HuH-7 (cell line): ENCODE data around the gene FBXO31.
"Not testable (repeated sequence)": the region's sequence is repeated elsewhere in the genome, so short reads cannot be mapped to it uniquely, and the experiment has no call there.

Experiments used
- DNase-seq: peaks from one replicate; pipeline ENCODE4 v3.0.0; 2011; ENCODE audit warnings: low spot score

The FBXO31 gene

DNA sequence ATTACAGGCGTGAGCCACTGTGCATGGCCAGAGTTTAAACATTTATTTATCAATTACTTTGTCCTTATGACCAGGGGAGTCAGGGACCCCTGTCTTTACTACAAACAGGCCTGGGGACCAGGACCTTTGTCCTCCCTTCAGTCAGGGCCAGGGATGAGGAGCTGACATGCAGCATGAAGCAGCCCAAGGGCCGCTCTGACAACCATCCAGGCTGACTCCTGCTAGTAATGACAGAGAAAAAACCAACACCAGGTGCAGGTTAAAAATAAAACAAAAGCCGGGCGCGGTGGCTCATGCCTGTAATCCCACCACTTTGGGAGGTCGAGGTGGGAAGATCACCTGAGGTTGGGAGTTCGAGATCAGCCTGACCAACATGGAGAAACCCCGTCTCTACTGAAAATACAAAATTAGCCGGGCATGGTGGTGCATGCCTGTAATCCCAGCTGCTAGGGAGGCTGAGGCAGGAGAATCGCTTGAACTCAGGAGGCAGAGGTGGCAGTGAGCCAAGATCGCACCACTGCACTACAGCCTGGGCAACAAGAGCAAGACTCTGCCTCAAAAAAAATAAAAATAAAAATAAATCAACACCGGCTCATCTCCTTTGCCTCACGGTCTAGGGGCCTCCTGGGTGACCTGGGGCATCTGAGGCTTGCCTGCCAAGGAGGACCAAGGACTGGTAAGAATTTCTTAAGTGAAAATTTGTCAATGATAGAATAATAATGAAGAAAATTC lies 20.6 kb downstream of the FBXO31 start:
- not testable (repeated sequence) for DNase-seq

DNA sequence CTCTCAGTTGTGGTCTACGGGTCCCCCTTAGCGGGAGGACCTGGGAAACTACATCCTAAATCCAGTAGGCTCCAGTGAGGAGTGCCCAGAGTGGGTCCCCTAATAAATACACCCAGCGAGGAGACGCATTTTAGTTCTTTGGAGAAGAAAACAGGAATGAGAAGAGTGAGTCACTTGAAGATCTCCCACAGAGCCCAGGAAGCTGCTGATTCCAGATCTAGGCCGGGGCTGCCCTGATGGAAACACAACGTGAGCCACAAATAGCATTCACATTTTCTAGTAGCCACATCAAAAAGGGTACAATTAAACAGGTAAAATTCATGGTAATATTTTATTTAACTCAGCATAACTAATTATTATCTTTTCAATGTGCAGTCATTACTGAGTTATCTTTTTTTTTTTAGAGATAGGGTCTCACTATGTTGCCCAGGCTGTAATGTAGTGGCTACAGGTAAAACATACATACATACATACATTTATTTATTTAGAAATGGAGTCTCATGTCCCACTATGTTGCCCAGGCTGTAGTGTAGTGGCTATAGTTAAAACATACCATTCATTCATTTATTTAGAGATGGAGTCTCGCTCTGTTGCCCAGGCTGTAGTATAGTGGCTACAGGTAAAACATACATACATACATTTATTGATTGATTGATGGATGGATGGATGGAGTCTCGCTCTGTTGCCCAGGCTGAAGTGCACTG lies 21.5 kb downstream of the FBXO31 start:
- no peak for DNase-seq

DNA sequence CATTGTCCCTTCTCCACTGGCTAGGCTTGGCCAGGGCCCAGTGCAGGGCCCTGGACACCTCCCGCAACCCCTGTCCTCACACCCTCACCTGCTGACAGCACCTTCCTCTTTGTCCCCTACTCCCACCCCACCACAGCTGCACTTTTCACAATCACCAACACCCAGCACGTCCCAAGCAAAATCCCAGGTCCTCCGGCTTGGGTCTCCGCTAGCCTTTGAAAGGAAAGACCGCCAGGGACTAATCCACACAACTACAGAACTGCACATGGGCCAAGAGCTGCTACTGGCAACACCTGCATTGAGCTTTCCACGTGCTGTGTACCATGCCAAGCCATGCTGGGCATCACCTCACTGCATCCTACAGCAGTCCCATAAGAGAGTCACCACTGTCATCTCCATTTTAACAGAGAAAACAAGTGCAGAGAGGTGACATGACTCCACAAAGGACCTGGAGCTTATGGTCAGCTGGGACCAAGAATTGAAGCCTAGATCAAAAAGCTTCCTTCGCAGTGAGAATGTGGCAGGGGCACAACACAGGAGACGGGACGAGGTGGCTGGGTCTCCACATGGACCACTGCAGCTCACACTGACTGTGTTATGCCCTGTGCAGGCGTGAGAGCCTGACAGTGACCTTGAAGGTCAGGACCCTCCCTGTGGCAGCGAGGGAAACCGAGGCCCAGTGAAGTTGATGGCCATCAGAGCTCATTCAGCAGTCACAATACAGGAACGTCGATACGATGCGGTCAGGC lies 22.5 kb downstream of the FBXO31 start:
- no peak for DNase-seq

DNA sequence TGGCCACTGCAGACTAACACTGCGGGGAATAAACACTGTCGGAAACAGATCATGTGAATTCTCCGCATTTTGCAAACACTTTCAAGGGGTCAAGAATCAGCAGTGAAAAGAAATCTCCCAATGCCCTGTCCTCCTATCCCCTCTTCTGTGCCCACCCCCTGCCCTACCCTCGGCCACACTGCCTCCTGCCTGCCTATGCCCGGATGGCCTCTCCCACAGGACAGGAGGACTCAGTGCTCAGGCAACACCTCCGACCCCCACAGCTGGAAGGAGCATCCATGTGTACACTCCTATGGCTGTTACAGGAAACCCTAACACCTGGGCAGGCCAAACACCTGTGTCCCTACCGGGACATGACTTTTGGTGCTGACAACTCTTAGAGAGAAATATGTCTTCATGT lies 24.5 kb downstream of the FBXO31 start:
- no peak for DNase-seq

DNA sequence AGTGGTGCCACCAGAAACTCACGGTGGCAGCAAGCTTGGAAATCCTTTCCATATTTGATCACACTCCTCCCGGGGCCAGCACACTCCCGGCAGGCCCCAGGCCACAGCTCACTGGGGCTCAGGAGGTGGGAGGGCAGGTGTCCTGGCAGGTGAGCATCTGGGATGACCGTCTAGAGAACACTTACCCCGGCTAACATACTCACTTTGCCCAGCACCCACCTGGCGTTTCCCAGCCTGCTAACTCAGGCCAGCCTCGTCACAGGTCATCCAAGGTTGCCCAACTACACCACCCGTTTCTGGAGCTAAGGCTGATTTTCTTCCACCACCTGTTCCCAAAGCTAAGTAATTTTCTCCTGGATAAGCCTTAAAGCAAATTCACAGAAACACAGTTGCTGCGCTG lies 24.9 kb downstream of the FBXO31 start:
- no peak for DNase-seq

DNA sequence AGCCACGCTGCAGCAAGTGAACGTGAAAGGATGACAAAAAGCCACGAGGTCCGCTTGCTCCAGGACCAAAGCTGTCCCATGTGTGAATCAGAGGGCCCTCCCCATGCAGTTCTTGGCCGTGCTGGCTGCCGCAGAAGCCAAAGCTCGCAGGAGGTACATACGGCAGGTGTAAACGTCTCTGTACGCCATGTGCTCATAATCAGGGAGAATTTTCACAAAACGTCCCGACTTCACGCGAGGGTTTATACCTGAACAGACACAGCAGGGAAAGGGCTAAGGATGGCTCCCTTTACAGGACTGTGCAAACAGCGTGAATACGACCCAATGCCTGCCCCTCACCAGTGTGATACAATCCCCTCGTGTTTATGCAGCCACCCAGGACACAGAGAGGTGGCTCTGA lies 25.3 kb downstream of the FBXO31 start:
- DNase-seq = no peak

DNA sequence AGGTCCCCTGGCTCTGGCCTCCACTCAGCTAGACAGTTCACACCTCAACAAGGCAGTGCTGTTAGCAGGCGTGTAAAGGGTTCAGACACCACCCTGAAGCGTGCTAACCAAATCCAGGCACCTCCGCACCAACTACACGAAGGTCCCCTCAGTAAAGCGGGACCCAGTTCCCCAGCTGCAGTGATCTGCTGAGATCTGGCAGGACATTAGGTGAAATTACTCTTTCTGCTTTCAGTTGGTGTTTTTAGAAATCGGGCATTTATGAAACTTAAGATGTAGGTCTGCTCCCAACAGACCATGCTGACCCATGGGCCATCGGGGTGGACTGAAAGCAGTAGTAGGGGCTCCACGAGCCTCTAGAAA lies 27.1 kb downstream of the FBXO31 start:
- DNase-seq = no peak

DNA sequence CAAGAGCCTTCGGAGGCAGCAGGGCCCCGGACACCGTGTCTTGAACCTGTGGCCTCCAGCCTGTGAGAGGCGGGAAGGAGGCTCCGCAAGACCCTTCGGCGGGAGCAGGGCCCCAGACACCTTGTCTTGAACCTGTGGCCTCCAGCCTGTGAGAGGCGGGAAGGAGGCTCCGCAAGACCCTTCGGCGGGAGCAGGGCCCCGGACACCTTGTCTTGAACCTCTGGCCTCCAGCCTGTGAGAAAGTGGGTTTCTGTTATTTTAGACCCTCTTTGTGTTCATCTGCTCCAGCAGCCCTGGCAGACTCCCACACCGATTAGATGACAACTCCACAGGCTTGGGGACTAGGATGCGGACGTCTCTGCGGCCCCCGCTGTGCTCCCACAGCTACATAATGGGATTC lies 30.0 kb downstream of the FBXO31 start:
- no peak for DNase-seq

DNA sequence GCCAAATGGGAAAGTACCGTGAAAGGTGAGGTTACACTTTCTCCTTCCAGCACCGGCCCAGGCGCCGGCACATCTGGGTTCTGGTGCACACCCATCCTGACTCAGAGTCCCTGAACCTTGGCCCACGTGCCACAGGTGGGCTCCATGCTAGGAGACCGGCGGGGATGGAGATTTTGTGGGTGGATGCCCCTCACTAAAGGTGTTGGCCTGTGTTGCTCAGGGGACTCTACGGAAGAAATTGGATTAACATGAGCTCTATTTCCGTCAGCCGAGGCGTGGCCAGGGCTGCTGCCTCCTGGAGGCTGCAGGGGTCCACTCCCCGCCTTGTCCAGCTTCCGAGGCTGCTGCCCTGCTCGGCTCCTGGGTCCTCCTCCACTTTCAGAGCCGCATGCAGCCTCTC lies 30.8 kb downstream of the FBXO31 start:
- DNase-seq = no peak

DNA sequence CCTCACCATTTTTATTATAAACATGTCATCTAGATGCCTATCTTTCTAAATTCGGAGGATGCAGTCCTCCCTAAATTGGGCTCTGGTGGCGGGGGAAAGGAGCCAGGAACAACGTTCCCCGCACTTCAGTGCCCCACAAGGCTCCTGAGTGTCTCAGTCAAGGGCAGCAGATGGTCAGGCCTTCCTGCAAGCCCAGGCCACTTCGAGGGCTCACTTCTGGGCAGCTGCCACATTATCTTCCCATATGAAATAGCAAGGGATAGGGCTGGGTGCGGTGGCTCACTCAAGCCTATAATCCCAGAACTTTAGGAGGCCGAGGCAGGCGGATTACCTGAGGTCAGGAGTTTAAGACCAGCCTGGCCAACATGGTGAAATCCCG lies 32.3 kb downstream of the FBXO31 start:
- no peak for DNase-seq

DNA sequence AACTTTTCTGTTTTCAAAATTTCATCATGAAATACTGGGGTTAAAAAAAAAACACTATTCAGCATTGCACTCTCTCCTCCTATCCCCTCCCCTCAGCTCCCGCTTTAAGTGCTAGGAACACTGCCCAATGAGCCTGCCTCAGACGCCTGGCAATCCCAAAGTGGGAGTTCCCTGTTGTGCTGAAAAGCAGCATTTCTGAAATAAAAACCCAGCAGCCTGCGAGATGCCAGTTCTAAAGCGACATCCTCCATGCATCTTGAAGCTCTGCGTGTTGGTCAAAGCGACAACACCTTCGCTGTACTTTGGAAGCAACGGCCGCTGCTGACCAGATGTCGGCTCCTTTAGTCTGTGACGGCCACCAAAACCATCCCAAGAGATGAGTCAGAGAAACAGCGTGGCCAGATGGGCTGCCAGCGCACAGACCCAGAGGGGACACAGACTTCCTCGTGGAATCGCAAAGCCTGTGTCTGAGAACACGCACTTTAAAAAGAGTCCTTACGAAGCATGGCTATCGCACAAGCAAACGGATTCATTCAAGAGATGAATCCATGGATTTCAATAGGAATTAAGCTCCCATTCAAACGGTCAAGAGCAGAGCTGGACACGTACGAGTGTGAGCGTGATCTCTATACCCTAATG lies 32.8 kb downstream of the FBXO31 start:
- DNase-seq = no peak

DNA sequence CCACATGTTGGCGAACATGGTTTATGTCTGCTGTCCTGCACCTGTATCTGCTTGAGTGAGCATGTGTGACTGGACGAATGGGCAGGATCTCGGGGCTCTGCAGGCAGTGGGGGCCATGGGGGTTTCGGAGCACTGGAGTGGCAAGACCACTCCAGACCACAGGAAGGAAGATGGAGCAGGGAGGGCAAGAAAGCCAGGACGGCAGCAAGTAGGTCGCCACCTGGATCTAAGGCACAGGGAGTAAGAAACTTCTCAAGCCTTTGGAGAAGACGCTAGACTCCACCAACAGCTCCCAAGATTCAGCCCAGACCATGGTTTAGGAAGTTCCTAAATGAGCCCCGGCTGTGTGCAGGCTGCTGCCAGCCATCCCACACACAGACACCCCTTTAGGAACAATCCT lies 33.5 kb downstream of the FBXO31 start:
- no peak for DNase-seq

DNA sequence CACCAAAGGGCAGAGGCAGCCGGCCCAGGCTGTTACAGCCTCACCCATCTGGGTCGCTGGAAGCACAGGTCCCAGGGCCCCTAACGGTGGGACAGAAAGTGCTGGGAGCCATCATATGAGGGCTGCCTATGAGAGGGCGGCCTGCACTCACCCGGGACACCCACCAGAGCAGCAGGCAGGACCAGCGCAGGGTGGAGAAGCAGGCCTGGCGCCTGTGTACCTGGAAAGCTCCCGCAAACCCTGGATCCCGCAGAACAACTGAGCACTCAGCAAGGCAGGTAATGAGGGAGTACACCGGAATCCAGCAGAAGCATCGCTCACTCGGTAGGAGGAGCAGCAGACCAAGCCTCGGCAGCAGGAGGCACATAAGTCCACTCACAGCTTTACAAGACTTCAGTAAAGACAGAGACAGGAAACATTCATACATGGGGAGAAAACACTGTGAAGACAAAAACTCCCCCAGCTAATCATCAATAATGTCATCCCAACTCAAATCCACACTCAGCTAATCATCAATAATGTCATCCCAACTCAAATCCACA lies 34.9 kb downstream of the FBXO31 start:
- DNase-seq = no peak

DNA sequence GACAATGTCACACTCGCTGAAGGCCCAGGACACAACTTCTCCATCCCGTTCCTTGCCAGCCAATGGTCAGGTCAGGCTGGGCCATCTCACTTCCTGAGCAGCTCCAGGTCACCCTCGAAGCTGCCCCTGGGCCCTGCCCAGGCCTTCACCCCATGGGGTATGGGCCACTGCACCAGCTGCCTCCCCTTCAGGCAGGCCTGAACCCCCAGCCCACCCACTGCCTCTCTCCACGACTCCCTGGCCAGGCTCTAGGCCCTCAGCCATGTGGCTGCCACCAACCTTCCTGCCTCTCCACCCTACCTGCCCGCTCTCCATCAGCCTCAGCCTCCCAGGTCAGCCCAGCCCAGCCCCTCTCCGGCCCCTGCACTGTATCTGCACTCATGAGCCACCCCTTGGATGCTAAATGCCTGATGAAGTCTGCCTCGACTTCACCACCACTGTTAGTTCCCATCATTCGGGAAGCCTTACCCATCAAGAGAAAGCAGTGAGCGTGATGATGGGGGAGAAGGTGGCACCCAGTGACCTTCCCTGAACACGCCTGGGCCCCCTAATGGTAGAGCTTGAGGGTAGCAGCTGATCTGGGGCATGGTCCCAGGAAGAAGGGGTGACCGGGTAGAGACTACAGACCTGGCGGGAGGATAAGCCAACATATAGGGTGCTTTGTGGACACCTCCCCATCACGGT lies 35.5 kb downstream of the FBXO31 start:
- no peak for DNase-seq

DNA sequence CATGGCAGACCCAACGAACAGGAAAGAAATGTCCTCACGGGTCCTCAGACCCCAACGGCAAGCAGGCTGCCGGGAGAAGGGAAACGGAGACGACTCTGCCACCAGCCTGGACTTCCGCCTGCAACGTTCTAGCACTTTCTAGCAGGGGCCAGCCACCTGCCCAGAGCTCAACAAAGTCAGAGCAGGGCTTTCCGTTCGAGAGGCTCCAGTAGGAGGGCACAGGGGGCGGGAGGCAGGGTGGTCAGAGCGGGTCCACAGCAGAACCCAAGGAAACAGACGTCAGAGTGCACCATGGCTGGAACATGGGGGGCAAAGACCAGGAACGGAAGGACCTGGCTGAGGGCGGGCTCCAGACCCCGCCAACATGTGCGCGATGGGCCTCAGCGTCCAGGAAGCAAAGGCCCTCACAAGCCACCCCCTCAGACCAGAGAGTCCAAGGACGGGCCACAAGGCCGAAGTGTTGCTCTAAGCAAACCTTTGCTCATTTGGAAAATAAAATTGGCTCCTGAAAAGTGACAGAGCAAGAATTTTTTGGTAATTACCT lies 37.0 kb downstream of the FBXO31 start:
- DNase-seq = no peak

DNA sequence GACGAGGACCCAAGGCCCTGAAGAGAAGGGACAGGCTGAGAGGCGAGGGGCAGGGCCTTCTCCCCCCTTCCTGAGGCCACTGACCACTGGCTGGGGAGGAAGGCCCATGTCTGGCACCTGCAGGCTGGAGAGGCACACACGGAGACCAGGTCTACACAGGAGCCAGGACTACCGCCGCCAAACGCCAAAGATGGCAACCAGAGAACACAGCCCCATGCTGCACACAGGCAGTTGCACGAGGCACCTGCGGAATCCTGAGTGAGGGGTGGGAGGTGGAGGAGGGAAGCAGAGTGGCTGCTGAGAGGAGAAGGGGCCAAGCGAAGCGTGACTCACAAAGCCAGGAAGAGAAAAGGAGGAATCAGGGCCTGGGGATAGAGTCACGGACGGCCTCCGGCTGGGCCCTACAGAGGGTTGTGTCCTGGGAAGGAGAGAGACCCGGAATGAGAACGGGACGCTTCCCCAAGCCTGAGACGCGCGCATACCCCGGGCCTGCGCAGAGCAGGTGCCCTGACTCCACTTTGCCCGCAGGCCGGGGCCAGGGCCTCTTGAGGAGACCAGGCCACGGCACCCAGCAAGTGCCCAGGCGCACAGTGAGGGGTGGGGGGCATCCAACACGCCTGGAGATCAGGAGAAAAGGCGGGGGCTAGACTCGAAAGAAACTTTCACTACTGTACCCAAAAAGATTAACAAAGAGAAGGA lies 37.7 kb downstream of the FBXO31 start:
- no peak for DNase-seq

DNA sequence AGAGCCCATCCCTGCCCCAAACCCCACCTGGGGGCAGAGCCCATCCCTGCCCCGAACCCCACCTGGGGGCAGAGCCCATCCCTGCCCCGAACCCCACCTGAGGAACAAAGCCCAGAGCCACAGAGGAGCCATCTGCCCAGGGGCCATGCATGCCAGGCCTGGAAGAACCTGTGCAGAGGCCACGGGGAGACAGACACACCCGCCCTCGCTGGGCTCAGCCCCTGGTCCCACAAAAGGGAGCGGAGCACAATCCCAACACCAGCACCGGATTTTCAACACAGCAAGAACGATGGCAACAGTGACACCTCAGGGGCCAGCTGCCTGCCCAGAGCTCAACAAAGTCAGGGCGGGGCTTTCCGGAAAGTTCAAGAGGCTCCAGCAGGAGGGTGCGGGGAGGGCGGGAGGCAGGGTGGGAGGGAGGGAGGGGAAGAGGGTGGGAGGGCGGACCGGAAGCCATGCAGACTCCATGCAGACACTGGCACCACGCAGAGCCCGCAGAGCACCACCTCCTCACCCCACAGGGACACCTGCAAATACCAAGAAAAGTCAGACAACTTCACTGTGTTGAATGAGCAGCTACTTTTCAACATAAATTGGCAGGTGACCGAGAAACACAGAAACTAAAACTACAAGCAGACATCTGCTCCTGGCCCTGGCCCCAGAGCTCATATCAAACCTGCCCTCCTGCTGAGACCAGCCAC lies 38.5 kb downstream of the FBXO31 start:
- no peak for DNase-seq

DNA sequence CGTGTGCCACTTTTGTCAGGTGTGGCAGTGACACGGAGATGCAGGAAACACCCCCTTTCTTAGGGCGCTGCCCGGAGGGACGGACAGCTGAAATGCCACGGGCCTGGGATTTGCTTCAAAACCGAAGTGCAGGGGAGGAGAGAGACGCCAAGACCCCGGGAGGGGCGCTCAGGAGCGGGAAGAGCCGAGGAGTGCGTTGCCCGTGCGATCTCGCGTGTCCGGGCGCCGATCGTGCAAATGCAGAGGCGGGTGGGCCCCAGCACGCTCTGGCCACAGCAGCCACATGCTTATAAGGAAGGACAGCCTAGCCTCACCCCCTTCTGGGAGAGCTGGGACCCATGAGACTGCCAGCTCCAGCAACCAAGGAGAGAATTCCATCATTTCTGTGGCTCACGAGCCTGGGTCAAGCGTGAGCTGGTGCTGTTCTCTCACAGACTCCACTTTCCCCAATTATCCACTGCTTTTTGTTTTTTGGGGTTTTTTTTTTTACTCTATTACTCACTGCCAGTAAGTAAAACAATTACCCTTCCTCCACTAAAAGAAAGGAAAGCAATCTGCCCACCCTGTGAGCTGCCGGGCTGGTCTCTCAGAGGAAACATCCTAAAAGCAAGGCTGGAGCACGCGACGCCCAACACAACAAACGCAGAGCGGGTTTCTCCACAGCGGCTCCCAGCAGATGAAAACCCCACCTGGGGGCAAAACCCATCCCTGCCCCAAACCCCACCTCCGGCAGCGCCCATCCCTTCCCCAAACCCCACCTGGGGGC lies 39.2 kb downstream of the FBXO31 start:
- no peak for DNase-seq

DNA sequence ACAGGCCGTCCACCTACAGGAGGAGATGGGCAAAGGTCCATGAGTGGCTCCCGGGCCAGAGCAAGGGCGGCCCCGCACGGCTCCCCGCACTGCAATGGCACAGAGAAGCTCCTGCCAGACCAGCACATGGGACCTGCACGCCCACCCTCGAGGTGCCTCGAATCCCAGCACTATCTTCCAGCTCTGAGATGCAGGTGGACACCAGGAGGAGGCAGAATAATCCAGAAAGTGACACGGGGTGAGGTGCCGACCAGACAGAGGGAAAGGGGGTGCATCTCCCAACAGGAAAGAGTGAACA lies 39.9 kb downstream of the FBXO31 start:
- no peak for DNase-seq
